Heart right ventricle (tissue), 16 donors: Measurements from ENCODE around the gene FGGY. TPM values are rescaled to one million over a fixed set of nuclear protein-coding genes. Genes with fewer than 3 reads are reported as not detected.

Experiments
- ATAC-seq, 8 donors: fragments of 200-7000 bp; cut with Tn5 transposase; one replicate each; pipeline ENCODE4 v1.9.1; 2020; ENCODE audit warnings: mild to moderate bottlenecking in 8 of 8, moderate library complexity in 8 of 8, moderate number of reproducible peaks in 1 of 8
- DNase-seq, 2 donors: peaks; one replicate each; pipeline ENCODE4 v3.0.0-alpha.2; 2020
- H3K27ac ChIP-seq, 10 donors: fragments of 200-600 bp; sonication (generic) in 2 of 10; one replicate each; pipeline versions ENCODE4 v1.5.0 to v1.8.0; 2020 to 2022; ENCODE audit warnings: mild to moderate bottlenecking in 3 of 10
- H3K27me3 ChIP-seq, 7 donors: fragments of 200-600 bp; one replicate each; pipeline ENCODE4 v1.8.0; 2021 to 2022; ENCODE audit warnings: mild to moderate bottlenecking in 2 of 7
- H3K36me3 ChIP-seq, 9 donors: fragments of 200-600 bp; sonication (generic) in 1 of 9; one replicate each; pipeline versions ENCODE4 v1.5.0 to v1.8.0; 2020 to 2022; ENCODE audit warnings: mild to moderate bottlenecking in 2 of 9
- H3K4me1 ChIP-seq, 9 donors: fragments of 200-600 bp; sonication (generic) in 1 of 9; one replicate each; pipeline versions ENCODE4 v1.5.0 to v1.8.0; 2020 to 2022; ENCODE audit warnings: mild to moderate bottlenecking in 4 of 9
- H3K4me3 ChIP-seq, 10 donors: fragments of 200-600 bp; sonication (generic) in 2 of 10; one replicate each; pipeline versions ENCODE4 v1.5.0 to v1.8.0; 2020 to 2022; ENCODE audit warnings: mild to moderate bottlenecking in 7 of 10, moderate library complexity in 2 of 10
- H3K9me3 ChIP-seq, 11 donors: fragments of 200-600 bp in 10 of 11; sonication (generic) in 2 of 11; one replicate each; pipeline versions ENCODE4 v1.5.0 to v1.8.0; 2013 to 2022; ENCODE audit warnings: mild to moderate bottlenecking in 2 of 11, control low read depth in 1 of 11, moderate library complexity in 1 of 11
- CTCF ChIP-seq, 9 donors: fragments of 200-600 bp; sonication (generic) in 2 of 9; IDR thresholded peaks; one replicate each; pipeline versions ENCODE4 v1.5.0 to v1.8.0; 2021 to 2022; ENCODE audit warnings: antibody characterized with exemption in 9 of 9, mild to moderate bottlenecking in 5 of 9, moderate library complexity in 1 of 9
- WGBS, 2 donors: extraction: QIAGEN DNeasy Blood & Tissue Kit; methylation state at CpG; one replicate each; pipeline ENCODE4 v1.1.7; 2013; ENCODE audit warnings: inconsistent platforms in 1 of 2; 5-methylcytosine and 5-hydroxymethylcytosine counted together
- intact Hi-C, 10 donors: fragments of 100-400 bp; cut with DNase I; formaldehyde crosslinking; loops; one replicate each; pipeline versions ENCODE4 v1.11.1 to v1.14.2; 2022
- polyA plus RNA-seq, 2 donors: library from polyadenylated mRNA; stranded (reverse); fragments of 200-250 nt; gene quantifications; one replicate each; pipeline ENCODE4 v1.2.3, GENCODE V29; 2013
- total RNA-seq, 10 donors: library from RNA; stranded (reverse); fragmentation: NEBNext Ultra II Directional in 3 of 10; extraction: Animal tissue kit (Norgen Biotek cat#: 25700) in 3 of 10; gene quantifications; one replicate each; pipeline versions ENCODE4 v1.2.1 to v1.2.4, GENCODE V29; 2021 to 2023
- donor health status: Arrhythmogenic right ventricular cardiomyopathy.
- donor health status: ischemic (EF 13 %, LVEDD 7.1; RV severe dilation, severe dysfunction).
- donor health status: healthy with polysubstance abuse.
- donor health status: DM: no; HTN: yes; CAD: no.
- donor health status: DM: no; HTN: no; CAD: no.
- donor health status: ischemic (EF 25% LVEDD 6.9; RV normal size, moderate dysfunction).
- donor health status: ischemic (EF 25% LVEDD 5.7; RV mildly dilated, moderate dysfunction).
- donor health status: healthy.
- donor health status: DM: yes; HTN: yes; CAD: no.
- donor health status: Ischemic cardiomyopathy.
- donor health status: ischemic (EF 35%, LVEDD 5.7; RV mildly dilated, moderate dysfunction).
- donor health status: nonischemic (EF 11% LVEDD 7.7; RV severe dilation, severe dysfunction).
- donor health status: DM: yes; HTN: yes; CAD: no.
- donor health status: PGD.
- donor health status: ischemic (EF 29% LVEDD 5.4; RV normal size, mild dysfunction).
- donor health status: nonischemic (EF 23%, LVEDD 6.1; RV moderate dilation, normal function).

The FGGY gene
- total and polyA plus RNA-seq, 12 donors, result 3.1 to 51.8 (median 34.7) TPM

DNA sequence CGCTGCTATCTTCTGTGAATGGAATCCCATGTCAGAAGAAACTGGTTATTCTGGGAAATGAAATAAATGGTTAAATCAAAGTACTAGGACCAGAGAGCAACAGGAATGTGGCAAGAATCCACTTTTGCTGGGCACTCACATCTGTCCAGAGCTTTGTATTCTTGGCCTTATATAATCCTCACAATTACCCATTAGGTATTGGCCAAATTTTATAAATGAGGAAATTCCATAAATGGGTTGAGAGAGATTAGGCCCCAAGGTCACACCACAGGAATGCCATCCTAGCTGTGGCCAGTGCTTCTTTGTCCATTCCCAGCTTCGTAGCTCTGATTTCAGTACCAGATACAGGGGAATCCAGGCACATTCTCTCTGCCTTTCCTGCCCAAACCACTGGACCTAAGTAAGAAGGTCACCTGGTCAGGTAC lies 441.7 kb downstream of the FGGY start:
- H3K27me3 ChIP-seq, result no peaks in the 10 kb centered on the region
- 76 to 77% methylated on average over 2 of the region's 2 CpGs for WGBS, 2 donors
- TF ChIP-seq CTCF (IDR thresholded peaks at IDR 0.05), result no peak
- H3K9me3 ChIP-seq, result peaks cover 0 to 14% (median 0%) of the 10 kb centered on the region in 11 donors
- ATAC-seq, result no peak
- intact Hi-C loops, result no loop called here
- no peaks in the 10 kb centered on the region for H3K36me3 ChIP-seq
- H3K4me1 ChIP-seq, result peaks cover 4 to 36% (median 24%) of the 10 kb centered on the region in 9 donors
- no peak overlapping the region for H3K27ac ChIP-seq
- DNase-seq, result no peak
- H3K4me3 ChIP-seq, result no peak overlapping the region

- Histone ChIP-seq H3K27me3 (no peaks in the 10 kb centered on the region), H3K9me3 (peaks cover 0 to 14% (median 0%) of the 10 kb centered on the region in 11 donors), H3K4me1 (peaks cover 4 to 38% (median 26%) of the 10 kb centered on the region in 9 donors), H3K4me3 (no peak overlapping the region), H3K36me3 (no peaks in the 10 kb centered on the region), H3K27ac (no peak overlapping the region)
- TF ChIP-seq CTCF (IDR thresholded peaks at IDR 0.05), result no peak
- WGBS, 2 donors, result 59 to 62% methylated on average over 2 of the region's 2 CpGs
- ATAC-seq, result no peak
- DNase-seq, result no peak
- intact Hi-C loops, result no loop called here
Measured at GRCh38 chr1:59739111-59739510, 442.2 kb downstream of the FGGY start.

GRCh38 chr1:59742526-59742925 lies 445.6 kb downstream of the FGGY start:
- Histone ChIP-seq H3K4me3 (no peak overlapping the region), H3K9me3 (no peaks in the 10 kb centered on the region), H3K27ac (peak overlapping the region; percentile 69 to 85 (median 80)), H3K27me3 (no peaks in the 10 kb centered on the region), H3K4me1 (peaks cover 4 to 50% (median 37%) of the 10 kb centered on the region in 9 donors), H3K36me3 (no peaks in the 10 kb centered on the region)
- ATAC-seq (peak in 3 of 8 donors; percentile 19 to 49 (median 25)), DNase-seq (no peak)
- intact Hi-C loops, result loop anchor here in 1 of 10 donors (5.0 kb wide), 1 partner anchor 960 kb away; the partner anchor contains the start of gene JUN
- no peak for TF ChIP-seq CTCF (IDR thresholded peaks at IDR 0.05)
- WGBS, 2 donors, result 34 to 45% methylated on average over 2 of the region's 2 CpGs

- Histone ChIP-seq H3K27ac (peak overlapping the region; percentile 69 to 85 (median 80)), H3K36me3 (no peaks in the 10 kb centered on the region), H3K9me3 (no peaks in the 10 kb centered on the region), H3K4me1 (peaks cover 4 to 47% (median 37%) of the 10 kb centered on the region in 9 donors), H3K4me3 (no peak overlapping the region), H3K27me3 (no peaks in the 10 kb centered on the region)
- WGBS, 2 donors, result 22 to 30% methylated on average over 3 of the region's 3 CpGs
- TF ChIP-seq CTCF (IDR thresholded peaks at IDR 0.05), result no peak
- ATAC-seq (peak; percentile 84 to 95 (median 94)), DNase-seq (peak in 1 of 2 donors; percentile 57)
- intact Hi-C loops, result loop anchor here in 1 of 10 donors (5.0 kb wide), 1 partner anchor 961 kb away; the partner anchor contains the start of gene JUN
Measured at GRCh38 chr1:59743324-59744091, 446.6 kb downstream of the FGGY start.
